GM18909 (cell line): ENCODE results near the gene PGAM4.
"Not testable (repeated sequence)": the region's sequence is repeated elsewhere in the genome, so short reads cannot be mapped to it uniquely, and the experiment has no call there.

Source experiments
- ATAC-seq: cut with Tn5 transposase; IDR thresholded peaks from one replicate; pipeline ENCODE4 v1.9.1; 2021; ENCODE audit warnings: mild to moderate bottlenecking; ENCODE audit not compliant: unreplicated experiment, poor library complexity

Gene PGAM4

DNA sequence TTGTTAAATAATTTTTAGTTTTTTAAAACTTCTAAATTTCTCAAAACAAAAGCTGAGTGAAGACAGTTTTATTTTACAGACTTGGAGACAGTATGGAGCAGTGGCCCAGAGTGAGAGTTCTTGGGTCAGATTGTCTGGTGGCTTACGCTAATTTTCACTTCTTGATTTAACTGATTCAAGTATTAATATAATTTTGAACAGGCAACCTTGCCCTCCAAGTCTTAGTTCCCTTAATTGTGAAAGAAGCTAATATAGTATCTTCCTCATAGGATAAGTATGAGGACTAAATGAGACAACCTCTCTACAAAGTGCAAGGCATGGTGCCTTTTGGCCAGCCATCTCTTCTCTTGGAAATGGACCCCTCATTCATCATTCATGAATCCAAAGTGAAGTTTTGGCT is 33.6 kb downstream of the PGAM4 start:
- no peak for ATAC-seq

DNA sequence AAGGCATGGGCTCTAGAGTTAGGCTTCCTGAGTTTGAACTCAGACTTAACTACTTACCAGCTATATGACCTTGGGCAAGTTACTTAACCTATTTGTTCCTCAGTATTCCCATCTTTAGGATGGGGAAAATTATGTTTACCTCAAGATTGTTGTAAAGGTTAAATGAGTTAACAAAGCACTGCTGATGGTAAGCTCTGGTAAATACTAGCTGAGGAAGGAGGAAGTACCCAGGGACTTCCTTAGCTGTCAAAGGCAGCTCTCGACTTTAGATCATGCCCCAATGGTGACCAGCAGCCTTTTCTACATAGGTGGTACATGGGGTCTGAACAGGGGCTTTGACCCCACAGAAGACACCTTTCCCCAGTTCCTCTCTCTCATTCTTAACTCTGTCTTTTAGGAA is 38.9 kb downstream of the PGAM4 start:
- ATAC-seq: no peak

DNA sequence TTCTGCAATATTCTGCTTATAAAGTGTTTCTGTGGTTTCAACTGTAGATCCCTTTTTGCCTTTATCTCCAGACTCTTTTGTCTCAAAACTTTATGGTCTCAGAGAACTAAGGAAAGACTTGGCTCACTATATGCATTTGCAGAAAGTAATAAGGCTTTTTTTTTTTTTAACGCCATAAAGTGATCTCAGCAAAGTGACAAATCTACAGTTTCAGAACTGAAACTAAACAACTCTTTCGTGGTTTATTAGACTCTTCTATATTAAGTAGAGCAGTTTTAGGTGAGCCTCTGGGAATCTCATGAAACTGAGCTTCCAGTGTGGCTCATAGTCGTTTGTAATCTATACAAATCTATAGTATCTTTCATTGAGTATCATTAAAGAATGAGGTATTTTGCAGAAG is 43.7 kb downstream of the PGAM4 start:
- peak; percentile 51 for ATAC-seq

DNA sequence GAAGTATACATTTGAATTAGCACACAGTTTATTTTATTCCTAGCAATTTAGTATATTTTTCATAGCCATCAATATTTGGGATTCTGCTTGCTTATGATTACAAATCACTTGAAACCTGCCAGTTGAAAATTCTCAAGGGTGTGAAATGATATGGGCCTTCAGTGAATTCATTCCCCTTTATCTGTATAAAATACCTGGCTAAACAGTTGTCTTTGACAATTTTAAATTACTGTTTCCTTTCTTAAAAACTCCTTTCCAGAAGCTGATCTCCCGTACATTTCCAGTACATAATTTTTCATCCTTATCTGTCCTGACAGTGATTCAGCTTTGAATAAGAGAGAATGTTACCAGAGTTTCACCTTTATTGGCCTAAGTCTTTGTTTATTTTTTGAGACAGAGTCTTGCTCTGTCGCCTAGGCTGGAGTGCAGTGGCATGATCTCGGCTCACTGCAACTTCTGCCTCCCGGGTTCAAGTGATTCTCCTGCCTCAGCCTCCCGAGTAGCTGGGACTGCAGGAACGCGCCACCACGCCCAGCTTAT is 45.0 kb downstream of the PGAM4 start:
- no peak for ATAC-seq

DNA sequence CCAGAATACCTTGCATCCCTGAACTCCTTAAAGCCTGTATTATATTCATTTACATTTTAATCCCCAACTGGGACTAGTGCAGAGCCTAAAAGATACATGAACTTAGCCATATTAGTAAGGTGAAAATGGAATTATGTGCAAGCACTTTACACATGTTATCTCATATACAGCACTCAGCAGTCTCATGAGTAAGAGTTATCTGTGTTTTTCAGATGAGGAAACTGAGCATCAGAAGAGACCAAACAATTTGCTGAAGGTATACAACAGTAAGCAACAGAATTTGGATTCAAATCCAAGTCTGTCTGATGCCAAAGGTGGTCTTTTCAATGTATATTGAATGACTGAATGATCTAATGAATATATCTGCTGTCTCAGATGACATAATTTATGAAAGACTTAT is 46.7 kb downstream of the PGAM4 start:
- no peak for ATAC-seq

DNA sequence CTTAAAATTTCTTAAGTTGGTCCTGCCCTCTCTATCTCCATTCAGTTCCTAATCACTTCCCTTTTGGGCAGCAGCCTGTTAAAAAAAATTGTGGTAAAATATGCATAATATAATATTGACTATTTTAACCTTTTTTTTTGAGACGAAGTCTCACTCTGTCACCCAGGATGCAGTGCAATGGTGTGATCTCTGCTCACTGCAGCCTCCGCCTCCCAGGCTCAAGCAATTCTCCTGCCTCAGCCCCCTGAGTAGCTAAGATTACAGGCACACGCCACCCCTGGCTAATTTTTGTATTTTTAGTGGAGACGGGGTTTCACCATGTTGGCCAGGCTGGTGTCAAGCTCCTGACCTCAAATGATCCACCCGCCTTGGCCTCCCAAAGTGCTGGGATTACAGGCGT is 50.1 kb downstream of the PGAM4 start:
- ATAC-seq: not testable (repeated sequence)

DNA sequence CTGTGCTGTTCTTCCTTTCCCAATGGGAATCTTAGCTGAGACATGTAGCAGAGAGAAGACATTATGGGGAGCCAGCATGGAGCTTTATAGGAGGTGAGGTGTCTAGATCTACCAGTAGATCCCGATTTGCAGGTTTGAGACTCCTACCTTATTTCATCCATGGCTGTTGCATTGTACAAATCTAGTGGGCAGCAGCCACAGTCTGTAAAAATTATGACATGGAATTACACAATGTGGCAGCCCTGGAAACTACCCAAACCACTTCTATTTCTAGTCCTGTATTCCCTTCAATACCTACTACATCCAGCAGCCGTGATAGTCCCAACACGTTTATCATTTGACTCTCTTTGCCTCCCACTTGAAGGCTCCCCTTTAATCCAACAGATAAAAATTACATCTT is 50.9 kb downstream of the PGAM4 start:
- no peak for ATAC-seq
